ENCODE measurements around the gene ARMCX1.
"Not testable (repeated sequence)": the region's sequence is repeated elsewhere in the genome, so short reads cannot be mapped to it uniquely, and the experiment has no call there.

The ARMCX1 gene

DNA sequence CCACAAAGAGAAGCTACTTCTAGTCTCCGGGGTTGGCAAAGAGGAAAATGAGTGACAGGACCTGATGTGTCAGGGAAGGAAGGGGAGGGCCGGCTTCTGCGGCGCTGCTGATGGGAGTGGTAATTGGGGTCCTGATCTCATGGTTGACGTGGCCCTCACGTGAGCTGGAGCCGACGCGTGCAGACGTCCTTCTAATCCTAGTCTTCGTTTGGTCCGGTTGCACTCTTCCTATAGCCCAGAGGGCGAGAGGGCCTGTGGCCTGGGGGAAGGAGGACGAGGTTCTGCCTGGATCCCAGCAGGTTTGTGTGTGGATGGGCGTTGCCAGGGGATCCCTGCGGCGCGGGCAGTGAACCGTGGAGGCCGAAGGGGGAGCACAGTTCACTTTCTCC, at the start of gene ARMCX1:
ARMCX1 (plus strand) TSS at position 186 of the 389 bp plus-strand sequence. CDS start 2,384 bp downstream, outside the sequence.
- no peak for DNase-seq

DNA sequence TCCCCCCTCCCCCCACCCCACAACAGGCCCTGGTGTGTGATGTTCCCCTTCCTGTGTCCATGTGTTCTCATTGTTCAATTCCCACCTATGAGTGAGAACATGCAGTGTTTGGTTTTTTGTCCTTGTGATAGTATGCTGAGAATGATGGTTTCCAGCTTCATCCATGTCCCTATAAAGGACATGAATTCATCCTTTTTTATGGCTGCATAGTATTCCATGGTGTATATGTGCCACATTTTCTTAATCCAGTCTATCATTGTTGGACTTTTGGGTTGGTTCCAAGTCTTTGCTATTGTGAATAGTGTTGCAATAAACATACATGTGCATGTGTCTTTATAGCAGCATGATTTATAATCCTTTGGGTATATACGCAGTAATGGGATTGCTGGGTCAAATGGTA, 47.4 kb upstream of the ARMCX1 start:
- DNase-seq, result not testable (repeated sequence)

DNA sequence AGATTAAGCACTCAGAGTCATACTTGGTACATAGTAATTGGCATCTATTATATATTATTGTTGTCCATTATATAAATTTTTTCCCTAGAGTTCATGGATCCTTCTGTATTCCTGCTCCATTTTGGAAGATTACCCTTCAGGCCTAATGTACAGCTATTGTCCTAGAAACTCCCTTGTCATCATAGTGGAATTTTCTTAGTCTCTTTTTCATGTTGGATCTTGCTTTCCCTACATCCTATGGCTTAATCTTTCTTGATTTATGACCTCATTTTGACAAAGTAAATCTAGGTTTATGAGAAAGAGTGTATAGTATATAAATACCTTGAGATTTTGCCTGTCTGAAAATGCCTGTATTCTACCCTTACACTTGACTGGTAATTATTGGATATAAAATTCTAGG, 43.0 kb upstream of the ARMCX1 start:
- no peak for DNase-seq

DNA sequence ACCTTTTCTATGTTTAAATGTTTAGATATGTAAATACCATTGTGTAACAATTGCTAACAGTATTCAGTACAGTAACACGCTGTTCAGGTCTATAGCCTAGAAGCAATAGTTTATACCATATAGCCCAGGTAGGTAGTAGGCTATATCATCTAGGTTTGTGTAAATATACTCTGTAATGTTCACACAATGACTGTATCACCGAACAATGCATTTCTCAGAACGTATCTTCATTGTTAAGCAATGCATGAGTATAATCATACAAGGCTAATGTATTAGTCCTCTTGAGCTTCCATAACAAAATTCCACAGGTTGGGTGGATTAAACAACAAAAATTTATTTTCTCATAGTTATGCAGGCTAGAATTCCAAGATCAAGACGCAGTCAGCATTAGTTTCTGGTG, 42.4 kb upstream of the ARMCX1 start:
- no peak for DNase-seq

- no peak for DNase-seq
Observed at GRCh38 chrX:101530944-101531343, 19.4 kb upstream of the ARMCX1 start.

DNA sequence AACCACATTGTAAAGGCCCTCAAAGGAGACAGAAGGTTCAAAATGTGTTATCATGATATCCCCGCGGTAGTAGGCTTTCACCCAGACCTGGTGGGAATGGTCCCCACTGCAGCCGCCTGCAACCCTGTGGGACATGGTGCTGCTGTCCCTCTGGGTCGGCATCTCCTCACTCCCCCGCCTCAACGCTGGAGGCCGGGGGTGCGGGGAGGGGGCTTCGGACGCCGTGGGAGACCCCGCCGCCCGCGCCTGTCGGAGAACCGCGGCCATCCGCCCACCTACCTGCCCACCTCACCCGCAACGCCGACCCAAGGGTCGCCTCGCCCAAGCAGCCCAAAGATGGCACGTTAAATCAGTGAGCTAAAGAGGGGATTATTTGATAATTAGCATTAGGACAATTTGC, 11.2 kb upstream of the ARMCX1 start:
- DNase-seq, result no peak

GRCh38 chrX:101550751-101551379, 518 bp downstream of the ARMCX1 start:
- no peak for DNase-seq

GRCh38 chrX:101551380-101551767, 1.0 kb downstream of the ARMCX1 start:
- no peak for DNase-seq

- DNase-seq, result no peak
Observed at GRCh38 chrX:101552714-101553113, 2.4 kb downstream of the ARMCX1 start.

GRCh38 chrX:101564651-101565050, 14.3 kb downstream of the ARMCX1 start:
- DNase-seq, result no peak

- no peak for DNase-seq
Observed at GRCh38 chrX:101595739-101596419, 45.5 kb downstream of the ARMCX1 start.

- DNase-seq, result not testable (repeated sequence)
Observed at GRCh38 chrX:101599592-101599991, 49.2 kb downstream of the ARMCX1 start.

- no peak for DNase-seq
Observed at GRCh38 chrX:101602077-101602476, 51.7 kb downstream of the ARMCX1 start.
